ENCODE data around the gene IQSEC2. TPM values are rescaled to one million over a fixed set of nuclear protein-coding genes. Genes with fewer than 3 reads are reported as not detected.

Gene IQSEC2
- total RNA-seq, 2 experiments from 2014 or later, result 0.21 TPM

- H3K27ac Mint-ChIP-seq, result no peak overlapping the region
- intact Hi-C loops (cut with DNase I, micrococcal nuclease), result no loop called here
- H3K27me3 Mint-ChIP-seq, result no peaks in the 10 kb centered on the region
- POLR2A ChIA-PET, result interaction anchor here (0.6 kb wide), 1 partner anchor 27 kb away, joined by 4 read pairs; no protein-coding TSS in a partner anchor
- H3K9me3 Mint-ChIP-seq (ENCODE audit: low read depth), result no peaks in the 10 kb centered on the region
- peak; percentile 38 for ATAC-seq
- CTCF ChIA-PET, result interaction anchor here (0.7 to 1.2 kb wide), 4 partner anchors 23 to 183 kb away, joined by 3 to 11 read pairs (median 4); no protein-coding TSS in a partner anchor
- DNase-seq, result peak; percentile 36
- peaks cover 28% of the 10 kb centered on the region for H3K4me1 Mint-ChIP-seq
- H3K4me3 Mint-ChIP-seq, result no peak overlapping the region
- H3K36me3 Mint-ChIP-seq (ENCODE audit: low read depth), result no peaks in the 10 kb centered on the region
Measured at GRCh38 chrX:53262918-53263394, 18.4 kb downstream of the IQSEC2 start.

- H3K27me3 Mint-ChIP-seq, result no peaks in the 10 kb centered on the region
- ChIA-PET CTCF (interaction anchor here (1.2 kb wide), 1 partner anchor 23 kb away, joined by 11 read pairs; no protein-coding TSS in a partner anchor), POLR2A (interaction anchor here (0.6 kb wide), 2 partner anchors 62 to 1152 kb away, joined by 3 read pairs; no protein-coding TSS in a partner anchor)
- no peak overlapping the region for H3K4me3 Mint-ChIP-seq
- no peaks in the 10 kb centered on the region for H3K36me3 Mint-ChIP-seq (ENCODE audit: low read depth)
- no peak for ATAC-seq
- peaks cover 28% of the 10 kb centered on the region for H3K4me1 Mint-ChIP-seq
- intact Hi-C loops (cut with DNase I, micrococcal nuclease), result no loop called here
- no peaks in the 10 kb centered on the region for H3K9me3 Mint-ChIP-seq (ENCODE audit: low read depth)
- DNase-seq, result no peak
- no peak overlapping the region for H3K27ac Mint-ChIP-seq
Measured at GRCh38 chrX:53262189-53262917, 19.0 kb downstream of the IQSEC2 start.

GRCh38 chrX:53261355-53261972 is 19.9 kb downstream of the IQSEC2 start:
- Mint-ChIP-seq H3K4me3 (no peak overlapping the region), H3K36me3 (ENCODE audit: low read depth) (no peaks in the 10 kb centered on the region), H3K27me3 (no peaks in the 10 kb centered on the region), H3K9me3 (ENCODE audit: low read depth) (no peaks in the 10 kb centered on the region), H3K4me1 (peaks cover 28% of the 10 kb centered on the region), H3K27ac (no peak overlapping the region)
- ChIA-PET POLR2A (interaction anchor here (0.6 kb wide), 2 partner anchors 62 to 1153 kb away, joined by 3 read pairs; no protein-coding TSS in a partner anchor), CTCF (interaction anchor here (0.6 to 1.2 kb wide), 2 partner anchors 22 kb away, joined by 3 to 11 read pairs; no protein-coding TSS in a partner anchor)
- DNase-seq (peak; percentile 11), ATAC-seq (no peak)
- intact Hi-C loops (cut with DNase I, micrococcal nuclease), result no loop called here

DNA sequence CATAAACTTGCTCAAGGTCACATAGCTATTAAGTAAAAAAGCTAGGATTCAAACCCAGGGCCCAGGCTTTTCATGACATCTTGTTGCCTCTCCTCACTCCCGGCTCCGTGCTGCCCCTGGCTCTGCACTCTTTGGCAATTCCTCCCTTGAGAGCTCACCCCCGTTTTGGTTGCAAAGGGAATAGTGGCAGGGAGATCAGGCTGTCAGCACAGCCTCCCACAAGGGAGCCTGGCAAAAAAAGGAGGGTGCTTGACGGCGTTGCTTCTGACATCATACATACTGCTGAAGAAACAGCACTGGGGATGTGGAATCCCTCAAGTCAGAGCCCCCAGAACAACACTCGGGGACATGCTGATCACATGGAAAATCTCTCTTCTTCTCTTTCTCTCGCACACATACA is 20.5 kb downstream of the IQSEC2 start:
- POLR2A ChIA-PET, result no interaction called here
- intact Hi-C loops (cut with DNase I, micrococcal nuclease), result no loop called here
- CTCF ChIA-PET, result no interaction called here
- Mint-ChIP-seq H3K4me1 (peaks cover 28% of the 10 kb centered on the region), H3K36me3 (ENCODE audit: low read depth) (no peaks in the 10 kb centered on the region), H3K9me3 (ENCODE audit: low read depth) (no peaks in the 10 kb centered on the region), H3K27ac (no peak overlapping the region), H3K4me3 (no peak overlapping the region), H3K27me3 (no peaks in the 10 kb centered on the region)
- DNase-seq, result no peak
- ATAC-seq, result no peak

DNA sequence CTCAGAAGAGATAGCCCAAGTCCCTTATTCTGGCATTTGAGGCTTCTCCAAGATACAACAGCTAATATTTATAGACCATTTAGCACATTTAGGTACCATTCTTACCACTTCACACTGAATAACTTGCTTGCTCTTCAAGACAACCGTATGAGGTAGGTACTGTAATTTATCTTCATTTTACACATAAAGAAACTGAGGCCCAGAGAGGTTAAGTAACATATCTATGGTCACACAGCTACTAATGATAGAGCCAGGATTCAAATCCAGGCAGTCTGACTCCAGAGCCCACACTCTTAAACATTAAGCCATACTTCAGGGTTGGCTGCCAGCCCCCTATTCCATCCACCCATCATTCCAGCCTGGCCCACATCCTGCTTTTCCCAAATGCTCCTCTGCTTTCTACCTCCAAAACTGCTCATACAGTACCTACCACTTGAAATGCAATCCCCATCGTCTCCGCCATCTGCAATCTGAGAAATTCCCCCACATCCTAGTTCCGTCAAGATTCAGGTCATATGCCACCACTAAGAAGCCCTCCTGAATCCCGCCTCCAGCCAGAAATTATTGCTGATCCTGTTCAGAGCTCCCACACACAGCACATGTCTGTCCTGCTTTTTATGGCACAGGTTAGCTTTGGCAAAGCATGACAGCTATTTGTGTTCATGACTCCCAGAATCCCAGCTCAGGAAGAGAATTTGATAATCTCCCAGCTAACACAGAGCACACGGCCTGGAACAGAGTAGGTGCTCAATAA is 23.5 kb downstream of the IQSEC2 start:
- CTCF ChIA-PET, result interaction anchor here (0.6 to 1.0 kb wide), 3 partner anchors 11 to 274 kb away, joined by 3 to 4 read pairs (median 4); no protein-coding TSS in a partner anchor
- no peaks in the 10 kb centered on the region for H3K36me3 Mint-ChIP-seq (ENCODE audit: low read depth)
- no peak for DNase-seq
- no peak overlapping the region for H3K4me3 Mint-ChIP-seq
- POLR2A ChIA-PET, result no interaction called here
- H3K27me3 Mint-ChIP-seq, result no peaks in the 10 kb centered on the region
- ATAC-seq, result no peak
- H3K27ac Mint-ChIP-seq, result no peak overlapping the region
- intact Hi-C loops (cut with DNase I, micrococcal nuclease), result no loop called here
- no peaks in the 10 kb centered on the region for H3K9me3 Mint-ChIP-seq (ENCODE audit: low read depth)
- peaks cover 15% of the 10 kb centered on the region for H3K4me1 Mint-ChIP-seq

DNA sequence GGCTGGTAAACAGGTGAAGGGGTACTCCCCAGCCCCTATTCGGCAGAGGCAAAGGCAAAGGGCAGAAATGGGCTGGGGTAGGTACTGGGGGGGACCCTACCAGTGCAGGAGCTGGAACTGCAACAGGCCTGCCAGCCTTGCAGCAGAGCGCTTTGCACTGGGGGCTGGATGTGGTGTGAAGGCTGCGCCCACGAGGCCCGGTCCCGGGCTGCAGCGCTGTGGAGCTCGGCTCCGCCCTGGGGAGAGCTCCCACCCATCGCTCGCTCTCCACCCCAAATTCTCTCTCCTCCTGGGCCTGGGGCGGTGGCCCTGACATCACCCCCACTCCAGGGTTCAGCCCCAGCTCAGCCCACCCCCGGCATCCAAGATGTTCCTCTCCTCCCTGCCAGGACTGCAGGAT is 24.2 kb downstream of the IQSEC2 start:
- Mint-ChIP-seq H3K27ac (no peak overlapping the region), H3K9me3 (ENCODE audit: low read depth) (no peaks in the 10 kb centered on the region), H3K27me3 (no peaks in the 10 kb centered on the region), H3K4me3 (no peak overlapping the region), H3K36me3 (ENCODE audit: low read depth) (no peaks in the 10 kb centered on the region), H3K4me1 (peaks cover 10% of the 10 kb centered on the region)
- intact Hi-C loops (cut with DNase I, micrococcal nuclease), result no loop called here
- ATAC-seq (no peak), DNase-seq (no peak)
- ChIA-PET CTCF (interaction anchor here (1.0 kb wide), 1 partner anchor 18 kb away, joined by 4 read pairs; no protein-coding TSS in a partner anchor), POLR2A (no interaction called here)

GRCh38 chrX:53256446-53257041 is 24.8 kb downstream of the IQSEC2 start:
- CTCF ChIA-PET, result interaction anchor here (1.0 to 2.3 kb wide), 2 partner anchors 16 to 18 kb away, joined by 4 to 7 read pairs; no protein-coding TSS in a partner anchor
- no peak overlapping the region for H3K4me3 Mint-ChIP-seq
- H3K9me3 Mint-ChIP-seq (ENCODE audit: low read depth), result no peaks in the 10 kb centered on the region
- intact Hi-C loops (cut with DNase I, micrococcal nuclease), result no loop called here
- no peak for ATAC-seq
- no peak for DNase-seq
- no peaks in the 10 kb centered on the region for H3K27me3 Mint-ChIP-seq
- H3K36me3 Mint-ChIP-seq (ENCODE audit: low read depth), result no peaks in the 10 kb centered on the region
- H3K27ac Mint-ChIP-seq, result no peak overlapping the region
- POLR2A ChIA-PET, result no interaction called here
- peaks cover 4% of the 10 kb centered on the region for H3K4me1 Mint-ChIP-seq

- no peaks in the 10 kb centered on the region for H3K27me3 Mint-ChIP-seq
- ATAC-seq (no peak), DNase-seq (no peak)
- no peak overlapping the region for H3K27ac Mint-ChIP-seq
- H3K36me3 Mint-ChIP-seq (ENCODE audit: low read depth), result no peaks in the 10 kb centered on the region
- no peak overlapping the region for H3K4me3 Mint-ChIP-seq
- intact Hi-C loops (cut with DNase I, micrococcal nuclease), result no loop called here
- ChIA-PET POLR2A (interaction anchor here (0.5 kb wide), 1 partner anchor 21 kb away, joined by 3 read pairs; no protein-coding TSS in a partner anchor), CTCF (interaction anchor here (1.0 to 2.3 kb wide), 2 partner anchors 16 to 31 kb away, joined by 3 to 7 read pairs; no protein-coding TSS in a partner anchor)
- no peaks in the 10 kb centered on the region for H3K4me1 Mint-ChIP-seq
- no peaks in the 10 kb centered on the region for H3K9me3 Mint-ChIP-seq (ENCODE audit: low read depth)
Measured at GRCh38 chrX:53255738-53256191, 25.6 kb downstream of the IQSEC2 start.

- ChIA-PET POLR2A (interaction anchor here (0.5 kb wide), 1 partner anchor 22 kb away, joined by 3 read pairs; no protein-coding TSS in a partner anchor), CTCF (interaction anchor here (1.0 to 2.3 kb wide), 3 partner anchors 15 to 32 kb away, joined by 3 to 7 read pairs (median 3); no protein-coding TSS in a partner anchor)
- Mint-ChIP-seq H3K4me1 (no peaks in the 10 kb centered on the region), H3K27ac (no peak overlapping the region), H3K9me3 (ENCODE audit: low read depth) (no peaks in the 10 kb centered on the region), H3K27me3 (no peaks in the 10 kb centered on the region), H3K36me3 (ENCODE audit: low read depth) (no peaks in the 10 kb centered on the region), H3K4me3 (no peak overlapping the region)
- DNase-seq (no peak), ATAC-seq (no peak)
- intact Hi-C loops (cut with DNase I, micrococcal nuclease), result no loop called here
Measured at GRCh38 chrX:53254570-53255461, 26.6 kb downstream of the IQSEC2 start.

Measured in activated CD4-positive, alpha-beta T cell treated with anti-CD3 and anti-CD28 coated beads for 36 hours (primary cell).